Endometrial microvascular endothelial cells (primary cell): ENCODE results near the gene CFC1B. TPM values are rescaled to one million over a fixed set of nuclear protein-coding genes. Genes with fewer than 3 reads are reported as not detected.
"Not testable (repeated sequence)": the region's sequence is repeated elsewhere in the genome, so short reads cannot be mapped to it uniquely, and the experiment has no call there.

Experiments
- in situ Hi-C: cut with HindIII; loops from 2 replicates; pipeline ENCODE4 v1.10.0; 2017; ENCODE audit warnings: low sequenced_read_pairs, low pct_unique_long_range_greater_than_20kb; ENCODE audit errors: inconsistent ontology term
- total RNA-seq: library from RNA; depleted of rRNA; stranded (reverse); fragments of >200 nt; gene quantifications from one replicate; pipeline ENCODE4 v1.2.3, GENCODE V29; 2015; ENCODE audit errors: inconsistent ontology term

The CFC1B gene
- total RNA-seq, 1 donor from 2014 or later: not detected

GRCh38 chr2:130549475-130549874 lies 28.5 kb downstream of the CFC1B start:
- in situ Hi-C loops: not testable (repeated sequence)

- in situ Hi-C loops: not testable (repeated sequence)
Measured at GRCh38 chr2:130554178-130554577, 33.2 kb downstream of the CFC1B start.

GRCh38 chr2:130556441-130556840 lies 35.4 kb downstream of the CFC1B start:
- in situ Hi-C loops: not testable (repeated sequence)

- in situ Hi-C loops: not testable (repeated sequence)
Measured at GRCh38 chr2:130566165-130566564, 45.1 kb downstream of the CFC1B start.

- in situ Hi-C loops: not testable (repeated sequence)
Measured at GRCh38 chr2:130571929-130572328, 50.9 kb downstream of the CFC1B start.

- in situ Hi-C loops: not testable (repeated sequence)
Measured at GRCh38 chr2:130574230-130574629, 53.2 kb downstream of the CFC1B start.

- in situ Hi-C loops: not testable (repeated sequence)
Measured at GRCh38 chr2:130576209-130576784, 55.3 kb downstream of the CFC1B start.

GRCh38 chr2:130577559-130577958 lies 56.5 kb downstream of the CFC1B start:
- in situ Hi-C loops: not testable (repeated sequence)

Other genes with a start within 250 kb of the CFC1B start
- gene IMP4, start 178.3 kb upstream of the CFC1B start, total RNA-seq: 203 TPM
- gene PTPN18, start 165.2 kb upstream of the CFC1B start, total RNA-seq: 20.3 TPM
- not detected for gene POTEI, start 11.9 kb upstream of the CFC1B start, total RNA-seq
- not detected for gene CFC1, start 78.4 kb downstream of the CFC1B start, total RNA-seq
- gene POTEJ, start 90.2 kb downstream of the CFC1B start, total RNA-seq: not detected
- gene GPR148, start 207.8 kb downstream of the CFC1B start, total RNA-seq: not detected
- gene AMER3, start 234.3 kb downstream of the CFC1B start, total RNA-seq: not detected